ENCODE results near the gene PPARG.

DNA sequence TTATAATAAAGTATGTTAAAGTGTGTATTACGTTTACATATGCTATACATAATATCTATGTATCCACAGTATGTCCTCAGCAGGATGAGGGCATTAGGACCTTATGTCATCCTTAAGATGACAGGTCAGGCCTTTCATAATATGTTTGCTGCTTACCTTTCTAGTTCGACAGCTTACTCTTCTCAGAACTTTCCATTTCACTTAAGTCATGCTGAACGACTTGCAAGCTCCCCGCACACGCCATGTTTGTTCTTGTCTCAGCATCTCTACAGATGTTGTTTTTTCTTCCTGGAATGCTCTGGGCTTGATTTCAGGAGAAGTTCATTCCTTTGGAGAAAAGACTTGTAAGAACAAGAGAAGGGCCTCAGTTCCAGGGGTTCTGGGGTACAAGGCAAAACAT, 36.0 kb upstream of the PPARG start:
- TF ChIP-seq POLR2A (IDR thresholded peaks at IDR 0.05; ENCODE audit: low read length) (no peak), ZC3H11A (IDR thresholded peaks at IDR 0.05) (no peak), HDAC2 (IDR thresholded peaks at IDR 0.05) (no peak), SMC3 (IDR thresholded peaks at IDR 0.05) (no peak), RAD21 (conservative IDR thresholded peaks at IDR 0.05 in 1 of 2, IDR thresholded peaks at IDR 0.05 in 1 of 2) (no peak)
- TF ChIP-seq, protein P1, sequence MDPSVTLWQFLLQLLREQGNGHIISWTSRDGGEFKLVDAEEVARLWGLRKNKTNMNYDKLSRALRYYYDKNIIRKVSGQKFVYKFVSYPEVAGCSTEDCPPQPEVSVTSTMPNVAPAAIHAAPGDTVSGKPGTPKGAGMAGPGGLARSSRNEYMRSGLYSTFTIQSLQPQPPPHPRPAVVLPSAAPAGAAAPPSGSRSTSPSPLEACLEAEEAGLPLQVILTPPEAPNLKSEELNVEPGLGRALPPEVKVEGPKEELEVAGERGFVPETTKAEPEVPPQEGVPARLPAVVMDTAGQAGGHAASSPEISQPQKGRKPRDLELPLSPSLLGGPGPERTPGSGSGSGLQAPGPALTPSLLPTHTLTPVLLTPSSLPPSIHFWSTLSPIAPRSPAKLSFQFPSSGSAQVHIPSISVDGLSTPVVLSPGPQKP (IDR thresholded peaks at IDR 0.05; ENCODE audit: low read depth, low read length): no peak
- TF ChIP-seq, protein P2, sequence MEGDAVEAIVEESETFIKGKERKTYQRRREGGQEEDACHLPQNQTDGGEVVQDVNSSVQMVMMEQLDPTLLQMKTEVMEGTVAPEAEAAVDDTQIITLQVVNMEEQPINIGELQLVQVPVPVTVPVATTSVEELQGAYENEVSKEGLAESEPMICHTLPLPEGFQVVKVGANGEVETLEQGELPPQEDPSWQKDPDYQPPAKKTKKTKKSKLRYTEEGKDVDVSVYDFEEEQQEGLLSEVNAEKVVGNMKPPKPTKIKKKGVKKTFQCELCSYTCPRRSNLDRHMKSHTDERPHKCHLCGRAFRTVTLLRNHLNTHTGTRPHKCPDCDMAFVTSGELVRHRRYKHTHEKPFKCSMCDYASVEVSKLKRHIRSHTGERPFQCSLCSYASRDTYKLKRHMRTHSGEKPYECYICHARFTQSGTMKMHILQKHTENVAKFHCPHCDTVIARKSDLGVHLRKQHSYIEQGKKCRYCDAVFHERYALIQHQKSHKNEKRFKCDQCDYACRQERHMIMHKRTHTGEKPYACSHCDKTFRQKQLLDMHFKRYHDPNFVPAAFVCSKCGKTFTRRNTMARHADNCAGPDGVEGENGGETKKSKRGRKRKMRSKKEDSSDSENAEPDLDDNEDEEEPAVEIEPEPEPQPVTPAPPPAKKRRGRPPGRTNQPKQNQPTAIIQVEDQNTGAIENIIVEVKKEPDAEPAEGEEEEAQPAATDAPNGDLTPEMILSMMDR (IDR thresholded peaks at IDR 0.05): no peak
- TF ChIP-seq, protein P3, sequence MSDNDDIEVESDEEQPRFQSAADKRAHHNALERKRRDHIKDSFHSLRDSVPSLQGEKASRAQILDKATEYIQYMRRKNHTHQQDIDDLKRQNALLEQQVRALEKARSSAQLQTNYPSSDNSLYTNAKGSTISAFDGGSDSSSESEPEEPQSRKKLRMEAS (IDR thresholded peaks at IDR 0.05): no peak
- TF ChIP-seq, protein P4, sequence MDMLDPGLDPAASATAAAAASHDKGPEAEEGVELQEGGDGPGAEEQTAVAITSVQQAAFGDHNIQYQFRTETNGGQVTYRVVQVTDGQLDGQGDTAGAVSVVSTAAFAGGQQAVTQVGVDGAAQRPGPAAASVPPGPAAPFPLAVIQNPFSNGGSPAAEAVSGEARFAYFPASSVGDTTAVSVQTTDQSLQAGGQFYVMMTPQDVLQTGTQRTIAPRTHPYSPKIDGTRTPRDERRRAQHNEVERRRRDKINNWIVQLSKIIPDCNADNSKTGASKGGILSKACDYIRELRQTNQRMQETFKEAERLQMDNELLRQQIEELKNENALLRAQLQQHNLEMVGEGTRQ (IDR thresholded peaks at IDR 0.05): no peak
